GM13976 (cell line): Measurements from ENCODE around the gene FAM83G.

ENCODE experiments used
- DNase-seq: peaks from one replicate; pipeline ENCODE4 v3.0.0; 2012; ENCODE audit warnings: low spot score
- CTCF ChIP-seq: IDR thresholded peaks from 2 replicates; pipeline ENCODE4 v1.5.1; 2012; ENCODE audit warnings: borderline replicate concordance, mild to moderate bottlenecking; ENCODE audit not compliant: insufficient read depth; ENCODE audit errors: extremely low read depth, missing control alignments, control extremely low read depth
- in situ Hi-C: fragments of 300-500 bp; cut with MboI; formaldehyde crosslinking; loops from one replicate; pipeline ENCODE4 v1.12.0; 2022; ENCODE audit warnings: low sequenced_read_pairs, mixed read lengths, inconsistent platforms; ENCODE audit not compliant: unreplicated experiment

Gene FAM83G

GRCh38 chr17:18994631-18995030 is 9.9 kb downstream of the FAM83G start:
- no peak for DNase-seq
- in situ Hi-C loops: no loop called here
- TF ChIP-seq CTCF: no peak

- TF ChIP-seq CTCF: no peak
- no peak for DNase-seq
- in situ Hi-C loops: no loop called here
These were observed 10.5 kb downstream of the FAM83G start for GRCh38 chr17:18993905-18994526.

DNA sequence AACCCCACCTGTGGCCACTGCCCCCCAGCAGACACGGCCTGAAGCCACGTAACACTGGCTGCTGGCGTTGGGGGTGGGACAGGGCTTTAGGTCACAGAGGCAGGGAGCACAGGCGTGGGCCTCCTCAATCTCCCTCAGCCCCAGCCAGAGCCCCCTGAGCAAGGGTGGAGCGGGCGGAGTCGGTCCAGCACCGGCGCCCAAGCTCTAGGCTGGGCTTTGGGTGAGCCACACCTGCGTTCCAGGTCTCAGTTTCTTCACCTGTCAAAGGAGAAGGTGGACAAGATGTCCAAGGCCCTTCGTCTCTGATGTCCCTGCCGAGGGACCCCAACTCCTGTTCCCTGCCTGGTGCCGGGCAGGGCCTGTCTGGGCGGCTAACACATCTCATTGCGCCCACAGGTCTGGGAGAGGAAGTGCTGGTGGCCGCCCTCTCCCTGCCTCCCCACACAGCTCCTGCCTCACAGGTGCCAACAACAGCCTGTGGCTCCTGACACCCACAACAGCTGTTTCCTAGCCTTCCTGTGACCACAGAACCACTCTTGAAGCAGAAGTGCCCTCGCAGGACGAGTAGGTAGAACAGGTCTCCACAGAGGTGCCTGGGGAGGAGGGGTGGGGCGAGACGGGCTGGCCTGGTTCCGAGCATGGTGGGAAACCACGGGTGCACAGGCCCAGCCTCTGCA is 12.0 kb downstream of the FAM83G start:
- no peak for DNase-seq
- in situ Hi-C loops: no loop called here
- TF ChIP-seq CTCF: no peak

DNA sequence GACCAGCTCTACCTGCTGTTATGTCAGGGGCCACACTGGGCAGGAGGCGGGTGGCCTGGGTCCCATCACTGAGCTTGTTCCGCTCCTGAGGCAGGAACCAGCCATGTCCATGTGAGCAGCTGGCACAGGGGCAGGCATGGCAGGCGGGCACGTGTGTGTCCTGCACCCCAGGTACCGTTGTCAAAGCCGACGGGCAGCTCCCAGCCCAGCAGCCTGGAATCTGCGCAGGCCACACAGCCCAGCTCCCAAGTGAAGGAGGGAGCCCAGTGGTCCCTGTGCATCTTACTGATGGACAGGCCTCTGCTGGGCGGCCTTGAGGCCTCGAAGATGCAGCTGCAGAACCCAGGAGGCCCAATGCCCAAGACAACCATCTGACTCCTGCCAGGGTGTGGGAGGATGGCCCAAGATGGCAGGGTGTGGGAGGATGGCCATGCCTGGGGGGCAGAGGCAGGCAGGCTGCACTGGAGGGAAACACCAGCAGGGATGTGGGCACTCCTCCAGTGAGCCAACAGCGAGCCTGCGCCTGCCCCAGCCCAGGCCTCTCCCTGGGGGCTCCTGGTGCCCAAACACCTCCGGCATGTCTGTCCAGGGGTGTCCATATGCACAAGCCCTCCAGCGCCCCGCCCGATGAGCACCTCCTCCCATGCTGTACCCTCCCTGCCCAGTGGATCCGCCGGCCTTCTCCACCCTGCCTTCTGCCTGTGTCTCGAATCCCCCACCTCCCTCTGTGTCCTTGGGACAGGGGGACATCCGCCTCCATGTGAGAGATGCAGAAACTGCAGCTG is 12.8 kb downstream of the FAM83G start:
- no peak for DNase-seq
- in situ Hi-C loops: no loop called here
- TF ChIP-seq CTCF: no peak

DNA sequence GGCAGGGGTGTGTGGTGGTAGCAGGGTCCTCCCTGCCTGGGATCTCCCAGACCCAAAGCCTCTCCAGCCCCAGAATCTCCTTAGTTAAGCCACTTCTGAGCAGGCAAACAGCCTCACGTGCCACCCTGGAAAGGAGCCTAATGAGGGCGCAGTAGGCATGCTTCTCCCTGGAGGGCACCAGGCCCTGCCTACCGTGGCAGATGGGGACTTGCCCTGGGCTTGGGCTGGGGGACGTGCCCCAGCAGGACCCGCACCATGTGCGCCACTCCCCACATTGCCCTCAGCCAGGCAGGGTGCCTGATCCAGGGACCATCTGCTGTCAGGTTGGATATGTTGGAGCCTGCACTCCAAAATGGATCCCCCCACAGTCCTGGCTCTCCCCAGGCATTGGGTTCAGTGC is 14.2 kb downstream of the FAM83G start:
- DNase-seq: no peak
- in situ Hi-C loops: no loop called here
- TF ChIP-seq CTCF: no peak

GRCh38 chr17:18988546-18989173 is 15.9 kb downstream of the FAM83G start:
- in situ Hi-C loops: no loop called here
- no peak for TF ChIP-seq CTCF
- DNase-seq: no peak
